GM18498 (cell line): ENCODE results near the gene PLEKHA5.

ENCODE experiments used
- ATAC-seq: cut with Tn5 transposase; IDR thresholded peaks from one replicate; pipeline ENCODE4 v1.9.1; 2021; ENCODE audit warnings: mild to moderate bottlenecking, moderate library complexity; ENCODE audit not compliant: unreplicated experiment

Gene PLEKHA5

DNA sequence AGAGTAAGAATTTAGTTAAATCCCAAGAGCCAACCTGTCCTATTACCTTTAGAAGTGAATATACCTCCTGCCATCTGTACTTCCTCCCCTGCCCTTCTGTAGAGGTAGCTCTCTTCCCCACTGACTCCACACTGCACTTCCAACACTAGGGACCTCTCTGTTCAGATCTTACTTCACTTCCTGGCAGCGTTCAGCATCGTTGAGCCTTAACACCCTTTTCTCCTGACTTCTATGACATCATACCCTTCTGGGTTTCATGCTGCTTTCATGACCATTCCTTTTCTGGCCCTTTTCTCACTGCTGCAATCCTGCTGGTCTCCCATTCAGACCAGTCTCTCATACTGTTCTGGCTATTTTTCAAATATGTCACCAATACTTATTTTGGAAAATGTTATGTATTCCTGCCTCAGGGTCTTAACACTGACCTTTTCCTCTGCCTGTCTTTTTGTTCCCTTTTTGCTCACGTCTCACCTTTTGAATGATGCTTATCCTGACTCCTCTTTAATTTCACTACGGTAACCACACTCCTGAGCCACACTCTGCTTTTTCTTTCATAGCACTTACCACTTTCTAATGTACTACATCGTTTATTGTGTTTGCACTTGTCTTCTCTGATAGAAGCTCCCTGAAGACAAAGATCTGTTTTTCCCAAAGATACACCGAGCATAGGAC, 67.6 kb downstream of the PLEKHA5 start:
- no peak for ATAC-seq

DNA sequence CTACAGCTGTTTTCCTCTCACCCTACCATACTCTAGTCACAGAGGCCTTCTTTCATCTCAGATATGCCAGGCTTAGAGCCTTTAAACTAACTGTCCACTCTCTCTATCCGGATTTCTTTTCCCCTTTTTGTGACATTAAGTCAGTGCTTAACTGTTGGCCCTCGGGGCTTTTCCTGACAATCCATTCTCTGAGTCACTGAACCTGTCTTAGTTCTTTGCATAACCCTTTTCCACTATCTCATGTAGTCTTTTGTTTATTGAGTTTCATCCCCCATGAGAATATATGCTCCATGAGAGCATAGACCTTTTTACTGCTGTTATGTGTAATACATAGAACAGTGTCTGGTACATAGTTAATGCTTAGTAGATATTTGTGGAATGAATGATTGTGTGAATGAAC, 68.7 kb downstream of the PLEKHA5 start:
- ATAC-seq, result no peak

DNA sequence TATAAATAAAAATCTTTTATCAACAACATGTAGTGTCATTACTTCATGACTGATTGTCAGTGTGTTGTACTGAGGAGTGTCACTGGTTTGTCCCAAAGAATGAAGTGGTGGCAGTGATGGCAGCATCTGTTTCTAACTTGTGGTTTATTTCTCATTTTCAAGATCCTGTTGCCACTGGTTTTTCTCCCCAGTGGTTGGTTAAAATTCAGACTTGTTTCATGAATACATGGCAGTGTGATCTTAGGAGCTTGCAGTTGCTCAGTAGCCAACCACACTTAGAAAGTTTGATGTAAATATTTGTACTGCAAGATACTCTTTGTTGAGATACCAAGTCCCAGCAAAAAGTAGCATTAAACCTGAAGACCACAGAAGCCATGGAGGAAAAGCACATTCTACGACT, 69.8 kb downstream of the PLEKHA5 start:
- ATAC-seq, result no peak

DNA sequence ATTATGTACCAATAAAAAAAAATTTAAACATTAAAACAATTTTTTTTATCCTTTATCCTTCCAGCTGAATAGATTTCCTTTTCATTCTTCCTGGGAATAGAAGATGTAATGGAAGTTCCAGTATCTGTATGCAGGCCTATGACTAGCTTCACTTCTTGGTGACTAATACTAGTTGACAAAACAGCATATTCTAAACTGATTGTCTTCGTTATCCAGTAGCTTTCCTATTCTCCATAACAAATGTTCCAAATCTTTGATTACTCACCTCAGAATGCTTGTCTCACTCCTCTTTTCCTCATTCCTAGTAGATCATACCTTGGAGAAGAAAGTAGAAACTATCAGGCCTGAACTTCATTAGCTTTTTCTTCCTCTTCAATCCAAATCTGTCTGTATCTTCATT, 70.7 kb downstream of the PLEKHA5 start:
- ATAC-seq, result no peak

DNA sequence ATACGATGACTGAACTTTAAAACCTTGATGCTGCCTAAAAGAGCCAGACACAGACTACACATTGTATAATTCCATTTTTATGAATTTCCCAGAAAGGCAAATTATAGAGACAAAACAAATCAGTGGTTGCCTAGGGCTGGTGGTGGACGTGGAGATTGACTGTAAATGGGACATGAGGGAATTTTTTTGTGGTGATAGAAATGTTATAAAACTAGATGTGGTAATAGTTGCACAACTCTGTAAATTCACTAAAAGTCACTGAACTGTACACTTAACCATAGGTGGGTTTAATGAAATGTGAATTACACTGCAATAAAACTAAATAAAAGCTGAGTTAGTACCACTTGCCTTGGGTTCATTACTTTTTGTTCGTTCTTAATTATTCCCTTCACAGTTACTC, 72.1 kb downstream of the PLEKHA5 start:
- no peak for ATAC-seq

DNA sequence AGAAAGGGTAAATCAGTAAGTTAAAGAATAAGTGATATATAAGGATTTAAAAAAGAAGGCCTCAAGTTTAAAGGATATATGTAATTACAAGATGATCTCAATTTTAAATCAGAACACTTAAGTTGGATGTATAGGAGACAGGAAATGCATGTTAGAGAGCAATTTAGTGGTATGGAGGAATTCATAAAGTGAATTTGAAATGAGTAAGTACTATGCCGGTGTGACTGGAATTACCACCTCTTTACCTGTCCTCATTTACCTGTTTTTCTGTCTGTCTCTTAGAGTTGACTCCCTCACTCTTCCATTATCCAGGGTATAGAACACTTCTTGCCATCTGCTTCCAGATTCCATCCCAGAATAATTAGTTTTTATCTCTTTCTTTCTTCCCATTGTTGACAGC, 73.5 kb downstream of the PLEKHA5 start:
- no peak for ATAC-seq

DNA sequence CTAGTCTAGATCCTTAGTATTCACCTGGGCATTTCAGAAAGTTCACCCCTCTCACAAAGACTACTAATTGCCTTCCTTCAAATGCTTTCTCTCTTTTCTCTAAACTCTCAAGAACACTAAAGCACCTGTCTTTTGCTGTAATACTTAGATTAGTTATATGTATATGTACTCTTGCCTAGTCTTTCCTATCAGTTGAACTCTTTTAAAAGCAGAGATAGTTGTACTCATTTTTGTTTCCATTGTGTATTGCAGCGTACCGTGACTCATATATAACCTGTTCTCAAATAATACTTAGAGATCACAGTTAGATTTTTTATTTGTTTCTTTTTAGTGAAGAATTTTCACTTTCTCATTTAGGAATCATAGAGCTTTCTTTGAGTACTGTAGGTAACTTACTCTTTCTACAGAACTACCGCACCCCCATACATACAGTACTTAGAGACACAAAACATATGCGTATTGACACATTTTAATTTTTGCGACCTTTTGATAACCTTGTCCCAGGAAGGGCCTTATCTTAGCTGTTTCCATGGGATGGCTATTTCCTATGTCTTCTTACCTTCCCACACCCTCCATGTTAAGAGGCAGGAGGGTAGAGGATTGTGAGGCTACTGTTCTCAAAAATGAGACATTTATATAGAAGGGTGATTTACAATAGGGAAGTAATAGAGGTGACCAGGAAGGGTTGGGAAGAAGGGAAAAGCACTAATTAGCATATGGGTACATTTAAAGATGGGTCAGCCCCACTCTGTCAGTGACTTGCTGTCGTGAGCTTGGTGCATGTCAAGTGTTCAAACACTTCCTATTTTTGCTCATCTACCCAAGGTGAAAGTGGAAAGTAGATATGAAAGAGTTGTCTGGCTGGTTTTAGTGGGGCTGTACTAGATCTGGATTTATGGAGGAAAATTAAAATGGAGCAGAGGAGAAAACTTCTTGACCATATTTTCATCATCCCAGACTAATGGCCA, 74.3 kb downstream of the PLEKHA5 start:
- ATAC-seq, result no peak

DNA sequence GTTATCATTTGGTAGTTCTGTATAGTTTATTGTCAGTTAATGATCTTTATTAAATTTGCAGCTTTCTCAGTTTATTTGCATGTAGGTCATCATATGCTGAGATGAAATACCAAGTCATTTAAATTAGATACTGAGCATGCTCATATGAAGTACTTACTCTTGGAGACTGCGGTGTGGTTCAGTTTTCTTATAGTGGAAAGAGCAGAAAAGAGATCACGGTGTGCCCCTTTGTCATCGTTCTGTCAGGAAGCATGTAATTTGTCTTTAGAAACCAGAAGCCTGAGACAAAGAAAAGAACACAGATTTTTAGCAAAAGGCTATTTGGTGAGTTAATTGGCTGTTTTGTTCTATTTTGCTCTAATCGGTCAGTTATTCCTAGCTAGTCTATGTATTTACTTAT, 75.6 kb downstream of the PLEKHA5 start:
- no peak for ATAC-seq

DNA sequence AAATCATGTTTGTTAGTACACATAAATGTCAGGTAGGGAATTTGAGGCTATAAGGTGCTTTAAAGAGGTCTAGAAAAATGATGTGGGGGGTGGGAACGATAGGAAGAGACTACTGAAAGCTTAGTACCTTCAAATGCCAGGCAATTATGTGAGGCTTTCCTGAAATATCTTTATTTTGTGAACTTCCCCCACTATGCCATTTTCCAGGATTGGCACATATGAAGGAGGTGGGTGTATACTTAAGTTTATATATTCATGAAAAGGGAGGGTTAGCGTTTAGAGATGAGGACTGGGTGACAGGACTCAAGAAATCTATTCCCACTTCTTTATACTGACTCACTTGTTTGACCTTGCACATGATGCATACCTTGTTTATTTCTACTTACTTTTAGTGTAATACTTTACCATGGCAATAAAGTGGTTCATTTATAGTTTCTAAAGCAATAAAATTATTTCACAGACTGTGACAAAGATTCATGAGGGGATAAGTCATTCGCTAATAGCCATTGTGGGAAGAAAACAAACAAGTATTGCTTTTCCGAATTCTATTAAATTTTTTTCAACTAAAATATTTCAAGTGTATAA, 77.1 kb downstream of the PLEKHA5 start:
- no peak for ATAC-seq

DNA sequence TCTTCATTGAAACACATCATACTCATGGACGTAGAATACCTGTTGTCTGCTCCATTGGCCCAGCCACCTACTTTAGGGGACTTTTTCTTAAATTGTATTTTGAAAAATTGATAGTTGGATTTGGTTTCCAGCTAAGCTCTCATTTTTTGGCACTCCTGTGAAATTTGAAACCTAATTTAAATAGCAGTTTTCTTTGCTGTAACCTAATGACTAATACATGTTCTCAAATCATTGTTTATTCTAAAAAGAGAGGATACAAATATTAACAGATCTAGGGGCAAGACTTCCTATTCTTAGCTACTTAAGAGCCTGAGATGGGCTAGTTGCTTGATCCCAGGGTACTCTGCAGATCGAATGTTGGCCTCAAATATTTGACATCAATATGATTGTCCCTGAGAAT, 78.9 kb downstream of the PLEKHA5 start:
- ATAC-seq, result no peak

DNA sequence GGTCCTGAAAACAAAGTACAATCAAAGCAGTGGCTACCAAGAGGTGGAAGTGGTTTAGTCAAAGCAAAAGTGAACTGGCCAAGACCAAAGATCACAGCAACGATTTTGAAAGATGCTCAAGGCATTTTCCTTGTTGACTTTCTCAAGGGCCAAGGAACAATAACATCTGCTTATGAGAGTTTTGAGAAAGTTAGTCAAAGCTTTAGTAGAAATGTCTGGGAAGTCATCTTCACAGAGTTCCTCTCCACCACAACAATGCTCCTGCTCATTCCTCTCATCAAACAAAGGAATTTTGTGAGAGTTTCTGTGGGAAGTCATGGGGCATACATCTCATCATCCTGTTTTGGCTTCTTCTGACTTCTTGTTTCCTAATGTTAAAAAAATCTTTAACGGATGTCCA, 80.1 kb downstream of the PLEKHA5 start:
- ATAC-seq, result no peak

DNA sequence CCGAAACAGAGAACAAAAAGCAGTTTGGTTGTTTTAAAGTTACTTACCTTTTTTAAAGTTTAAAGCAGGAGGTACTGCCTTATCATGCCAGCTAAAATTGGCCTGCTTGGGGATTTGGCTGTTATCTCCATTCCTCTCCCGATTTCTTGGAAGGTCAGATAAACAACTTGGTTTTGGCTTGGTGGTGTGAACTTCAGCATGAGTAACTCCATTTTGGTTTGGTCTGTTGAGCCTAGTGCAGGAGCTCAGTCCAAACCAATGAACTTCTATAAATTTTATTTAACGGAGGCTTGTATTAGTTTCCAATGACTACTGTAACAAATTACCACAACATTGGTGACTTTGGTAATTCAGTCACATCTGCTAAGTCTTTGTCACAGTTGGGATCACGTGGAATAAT, 82.3 kb downstream of the PLEKHA5 start:
- ATAC-seq, result no peak

DNA sequence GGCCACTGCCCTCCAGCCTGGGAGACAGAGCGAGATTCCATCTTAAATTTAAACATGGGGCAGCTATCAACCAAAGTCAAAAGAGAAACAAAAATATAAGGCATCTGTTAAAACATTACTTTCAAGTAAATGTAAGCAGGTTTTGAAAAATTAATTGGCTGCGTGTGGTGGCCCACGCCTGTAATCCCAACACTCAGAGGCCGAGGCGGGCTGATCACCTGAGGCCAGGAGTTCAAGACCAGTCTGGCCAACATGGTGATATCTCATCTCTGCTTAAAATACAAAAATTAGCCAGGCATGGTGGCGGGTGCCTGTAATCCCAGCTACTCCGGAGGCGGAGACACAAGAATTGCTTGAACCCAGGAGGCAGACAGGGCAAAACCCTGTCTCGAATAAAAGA, 82.7 kb downstream of the PLEKHA5 start:
- no peak for ATAC-seq

DNA sequence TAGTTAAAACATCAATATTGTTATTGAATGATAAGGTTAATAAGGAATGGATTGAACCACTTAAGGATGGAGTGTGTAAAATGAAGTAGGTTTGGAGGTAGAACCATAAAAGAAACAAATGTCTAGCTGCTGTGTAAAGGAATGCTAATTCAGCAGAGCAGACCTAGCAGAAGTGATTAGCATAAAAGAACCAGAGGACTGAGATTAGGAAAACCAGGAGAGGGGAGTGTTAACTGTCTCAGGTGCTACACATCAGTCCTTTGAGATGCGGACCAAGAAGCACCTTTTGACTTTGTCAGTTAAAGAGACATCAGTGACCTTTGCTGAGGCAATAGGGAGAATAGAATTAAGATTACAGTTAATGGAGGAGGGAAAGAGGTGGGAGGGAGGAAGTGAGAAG, 84.5 kb downstream of the PLEKHA5 start:
- no peak for ATAC-seq

DNA sequence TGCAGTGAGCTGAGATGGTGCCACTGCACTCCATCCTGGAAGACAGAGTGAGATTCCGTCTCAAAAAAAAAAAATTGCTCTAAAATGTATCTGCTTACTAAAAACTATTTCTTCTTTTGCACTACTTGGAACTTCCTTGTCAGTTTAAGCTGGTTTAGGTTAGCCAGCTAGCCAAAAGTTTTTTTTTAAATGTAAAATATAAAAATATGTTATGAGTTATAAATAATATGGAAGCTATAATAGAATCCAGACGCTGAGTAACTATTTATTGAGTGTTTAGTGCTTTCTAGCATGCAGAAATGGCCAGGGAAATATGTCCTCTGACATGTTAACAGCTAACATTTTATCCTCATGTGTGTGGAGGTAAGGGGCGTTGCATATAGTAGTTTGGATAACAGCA, 85.6 kb downstream of the PLEKHA5 start:
- ATAC-seq, result no peak

DNA sequence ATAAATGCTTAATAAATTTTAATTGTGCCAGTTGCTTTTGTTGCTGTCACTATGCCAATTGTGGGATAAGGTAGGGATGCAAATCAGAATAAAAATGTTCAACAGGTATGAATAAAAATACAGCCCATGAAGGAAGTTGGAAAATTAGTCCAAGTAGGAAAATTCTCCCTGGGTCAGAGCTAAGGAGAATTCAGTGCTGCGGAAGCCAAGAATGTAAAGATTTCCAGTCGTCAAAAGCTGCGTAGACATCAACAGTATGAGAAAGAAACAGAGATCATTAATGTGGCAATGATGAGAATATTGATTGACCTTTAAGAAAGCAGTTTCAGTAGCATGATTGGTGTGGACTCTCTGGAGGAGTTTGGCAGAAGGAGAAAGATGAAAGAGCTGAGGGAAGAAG, 87.9 kb downstream of the PLEKHA5 start:
- ATAC-seq, result no peak

DNA sequence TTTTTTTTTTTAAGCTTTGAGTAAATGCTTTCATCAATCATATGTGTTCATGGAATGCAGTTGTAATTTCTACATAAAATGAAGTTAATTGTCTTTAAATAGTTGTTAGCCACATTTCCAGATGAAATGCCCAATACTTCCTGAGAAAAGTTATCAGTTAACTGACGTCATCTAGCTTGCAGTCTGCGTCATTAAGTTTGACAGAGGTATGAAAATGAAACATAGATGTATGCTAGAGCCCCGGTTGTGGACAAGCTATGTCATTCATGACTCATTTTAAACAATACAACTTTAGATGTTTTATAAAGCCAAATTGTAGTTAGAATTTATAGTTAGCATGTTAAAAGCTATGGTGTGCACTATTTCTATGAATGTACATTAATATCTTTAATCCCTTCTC, 90.7 kb downstream of the PLEKHA5 start:
- no peak for ATAC-seq

DNA sequence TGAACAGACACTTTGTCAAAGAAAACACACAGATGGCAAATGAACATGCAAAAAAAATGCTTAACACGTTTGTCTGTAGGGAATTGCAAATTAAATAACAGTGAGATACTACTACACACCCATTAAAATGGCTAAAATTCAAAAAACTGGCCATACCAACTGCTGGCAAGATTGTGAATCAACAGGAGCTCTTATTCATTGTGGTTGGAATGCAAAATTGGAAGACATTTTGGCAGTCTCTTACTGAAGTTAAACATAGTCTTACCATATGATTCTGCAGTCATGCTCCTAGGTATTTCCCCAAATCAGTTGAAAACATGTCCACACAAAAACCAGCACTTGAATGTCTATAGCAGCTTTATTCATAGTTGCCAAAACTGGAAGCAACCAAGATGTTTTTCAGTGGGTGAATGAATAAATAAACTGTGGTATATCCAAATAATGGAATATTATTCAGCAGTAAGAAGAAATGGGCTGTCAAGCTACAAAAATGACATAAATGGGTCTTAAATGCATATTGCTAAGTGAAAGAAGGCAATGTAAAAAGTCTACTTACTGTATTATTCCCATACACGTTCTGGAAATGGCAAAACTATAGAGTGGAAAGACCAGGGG, 91.4 kb downstream of the PLEKHA5 start:
- no peak for ATAC-seq

DNA sequence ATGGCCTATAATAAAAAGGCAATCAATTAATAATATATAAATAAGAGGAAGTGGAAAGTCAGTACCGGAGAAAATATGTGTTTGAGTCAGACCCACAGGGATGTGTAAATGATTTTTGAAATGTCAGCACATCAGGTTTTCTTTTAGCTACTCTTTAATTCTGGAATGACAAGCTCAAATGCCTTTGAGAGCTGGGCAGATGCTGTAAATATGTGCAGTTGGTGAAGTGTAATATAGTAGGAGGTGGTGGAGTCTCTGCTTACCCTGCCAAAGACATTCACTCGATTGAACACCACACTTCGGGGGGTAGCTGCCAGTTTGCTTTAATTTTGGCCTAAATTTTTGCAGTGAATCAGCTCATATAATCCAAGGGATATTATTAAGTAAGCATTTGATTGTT, 93.0 kb downstream of the PLEKHA5 start:
- ATAC-seq, result no peak

DNA sequence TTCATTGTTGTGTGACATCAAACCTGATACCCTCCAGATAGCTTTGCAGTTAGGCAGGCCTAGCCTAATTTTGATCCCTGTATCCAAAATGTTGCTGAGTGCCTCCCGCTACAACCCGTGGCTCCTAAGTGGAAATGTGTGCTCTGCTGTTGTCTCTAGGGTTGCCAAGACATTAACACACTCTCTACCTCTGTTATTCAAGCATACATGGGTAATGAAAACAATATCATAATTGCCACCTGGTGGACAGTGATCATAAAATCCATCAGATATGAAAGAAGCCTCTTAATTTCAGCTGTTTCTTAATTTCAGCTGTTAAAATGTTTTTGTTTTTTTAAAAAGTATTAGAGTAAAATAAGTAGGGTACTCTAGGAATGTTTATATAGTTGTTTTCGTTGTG, 93.5 kb downstream of the PLEKHA5 start:
- ATAC-seq, result no peak

DNA sequence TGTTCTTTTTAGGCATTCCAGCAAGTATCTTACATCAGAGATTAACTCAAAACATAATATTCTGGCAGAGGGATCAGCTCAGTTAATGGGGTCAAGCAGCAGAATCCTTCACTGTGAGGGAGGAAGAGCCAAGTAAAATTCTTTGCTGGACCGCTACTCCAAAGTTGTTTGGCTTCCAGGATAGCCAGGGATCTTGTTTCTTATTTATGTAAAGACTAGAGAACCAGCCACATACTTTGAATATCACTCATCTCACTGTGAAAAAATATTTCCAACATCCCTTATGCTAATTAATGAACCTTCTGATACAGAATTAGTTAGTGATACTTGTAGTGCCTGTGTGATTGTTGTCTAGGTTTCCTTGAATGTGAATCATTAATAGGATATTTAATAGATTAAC, 94.2 kb downstream of the PLEKHA5 start:
- ATAC-seq, result no peak

DNA sequence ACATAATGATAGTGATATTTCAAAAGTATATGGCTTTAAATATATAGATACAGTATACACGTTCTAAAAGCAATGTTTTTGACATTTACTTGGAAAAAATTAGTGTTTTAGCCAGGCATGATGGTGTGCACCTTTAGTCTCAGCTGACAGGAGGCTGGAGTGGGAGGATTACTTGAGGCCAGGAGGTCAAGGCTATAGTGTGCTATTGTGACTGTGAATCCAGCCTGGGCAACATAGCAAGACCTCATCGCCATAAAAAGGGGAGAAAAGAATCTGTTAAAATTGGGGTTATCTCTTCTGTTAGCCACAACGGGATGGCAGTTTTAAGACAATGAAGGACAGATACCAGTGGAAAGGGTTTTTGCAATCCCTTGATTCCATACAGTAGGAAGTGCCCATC, 95.2 kb downstream of the PLEKHA5 start:
- no peak for ATAC-seq
